WTC11 (cell line): ENCODE measurements around the gene IL1F10.

Experiments
- ATF1 ChIP-seq: sonication (generic); formaldehyde crosslinking; IDR thresholded peaks from 2 replicates; pipeline ENCODE4 v1.8.1; 2023; ENCODE audit warnings: mild to moderate bottlenecking, moderate library complexity, missing genetic modification reagents
- E2F5 ChIP-seq: sonication (generic); formaldehyde crosslinking; IDR thresholded peaks from 2 replicates; pipeline ENCODE4 v1.8.1; 2022; ENCODE audit warnings: mild to moderate bottlenecking, moderate library complexity, missing genetic modification reagents
- FOXK1 ChIP-seq: sonication (generic); formaldehyde crosslinking; IDR thresholded peaks from 2 replicates; pipeline ENCODE4 v1.8.0; 2022; ENCODE audit warnings: mild to moderate bottlenecking, moderate library complexity, missing genetic modification reagents
- TEAD4 ChIP-seq: sonication (generic); formaldehyde crosslinking; IDR thresholded peaks from 2 replicates; pipeline ENCODE4 v1.8.0; 2022; ENCODE audit warnings: mild to moderate bottlenecking, missing genetic modification reagents
- ZSCAN18 ChIP-seq: fragments of 250-450 bp; sonication (Bioruptor Pico); IDR thresholded peaks from 2 replicates; pipeline ENCODE4 v2.1.2; 2022; ENCODE audit warnings: mild to moderate bottlenecking, moderate library complexity
- TF ChIP-seq, protein P1 (sequence below): sonication (generic); formaldehyde crosslinking; IDR thresholded peaks from 2 replicates; pipeline ENCODE4 v1.8.1; 2023; ENCODE audit warnings: mild to moderate bottlenecking, missing genetic modification reagents, moderate library complexity
- TF ChIP-seq, protein P2 (sequence below): fragments of 200-600 bp; IDR thresholded peaks from 2 replicates; pipeline ENCODE4 v1.8.0; 2022; ENCODE audit warnings: antibody characterized with exemption
- TF ChIP-seq, protein P3 (sequence below): sonication (generic); formaldehyde crosslinking; IDR thresholded peaks from 2 replicates; pipeline ENCODE4 v1.8.1; 2023; ENCODE audit warnings: mild to moderate bottlenecking, missing genetic modification reagents, moderate library complexity
- TF ChIP-seq, protein P4 (sequence below): sonication (generic); formaldehyde crosslinking; conservative IDR thresholded peaks from 2 replicates; pipeline ENCODE4 v1.8.1; 2023; ENCODE audit warnings: mild to moderate bottlenecking, low read depth, missing genetic modification reagents, moderate library complexity

DNA sequence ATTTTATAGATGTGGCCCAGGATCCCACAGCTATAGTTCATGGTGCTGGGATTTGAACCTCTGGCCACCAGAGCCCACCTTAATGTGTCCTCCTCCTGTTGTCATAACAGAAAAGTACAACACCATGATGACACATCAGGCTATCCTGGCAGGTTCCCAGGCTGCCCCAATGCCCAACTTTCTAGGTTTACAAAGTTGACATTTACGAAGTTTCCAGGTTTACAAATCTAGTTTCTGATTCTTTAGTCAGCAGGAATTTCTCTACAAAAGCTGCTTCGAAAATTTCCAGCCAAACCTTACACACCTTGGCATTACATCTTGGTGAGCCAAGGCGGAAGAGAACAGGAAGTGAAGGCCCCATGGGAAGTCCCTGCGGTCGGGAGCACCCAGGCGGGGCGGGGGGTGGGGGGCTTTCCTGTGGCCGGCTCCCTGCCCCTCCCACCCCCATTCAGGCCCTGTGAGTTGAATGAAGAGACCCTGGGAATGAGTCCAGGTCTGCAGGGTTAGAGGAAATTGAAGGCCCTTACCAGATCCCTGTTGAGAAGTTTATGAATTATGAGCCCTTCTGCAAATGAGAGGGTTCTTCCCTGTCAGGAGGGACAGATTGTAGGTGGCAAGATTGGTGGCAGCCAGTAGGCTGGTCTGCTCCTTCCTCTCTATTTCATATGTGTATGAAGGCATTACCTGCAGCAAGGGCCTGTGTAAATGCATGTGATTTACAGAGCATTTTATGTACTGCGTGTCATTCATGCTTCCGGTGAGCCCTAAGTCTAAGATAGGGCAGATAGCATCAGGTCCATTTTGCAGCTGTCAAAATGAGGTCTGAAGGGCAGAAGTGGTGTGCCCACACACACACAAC is 48.6 kb downstream of the IL1F10 start:
- TF ChIP-seq ATF1 (no peak), FOXK1 (no peak), E2F5 (no peak), ZSCAN18 (no peak), TEAD4 (CRISPR knock-in tag) (no peak)
- TF ChIP-seq, protein P1, sequence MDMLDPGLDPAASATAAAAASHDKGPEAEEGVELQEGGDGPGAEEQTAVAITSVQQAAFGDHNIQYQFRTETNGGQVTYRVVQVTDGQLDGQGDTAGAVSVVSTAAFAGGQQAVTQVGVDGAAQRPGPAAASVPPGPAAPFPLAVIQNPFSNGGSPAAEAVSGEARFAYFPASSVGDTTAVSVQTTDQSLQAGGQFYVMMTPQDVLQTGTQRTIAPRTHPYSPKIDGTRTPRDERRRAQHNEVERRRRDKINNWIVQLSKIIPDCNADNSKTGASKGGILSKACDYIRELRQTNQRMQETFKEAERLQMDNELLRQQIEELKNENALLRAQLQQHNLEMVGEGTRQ (CRISPR knock-in tag) = no peak
- TF ChIP-seq, protein P2, sequence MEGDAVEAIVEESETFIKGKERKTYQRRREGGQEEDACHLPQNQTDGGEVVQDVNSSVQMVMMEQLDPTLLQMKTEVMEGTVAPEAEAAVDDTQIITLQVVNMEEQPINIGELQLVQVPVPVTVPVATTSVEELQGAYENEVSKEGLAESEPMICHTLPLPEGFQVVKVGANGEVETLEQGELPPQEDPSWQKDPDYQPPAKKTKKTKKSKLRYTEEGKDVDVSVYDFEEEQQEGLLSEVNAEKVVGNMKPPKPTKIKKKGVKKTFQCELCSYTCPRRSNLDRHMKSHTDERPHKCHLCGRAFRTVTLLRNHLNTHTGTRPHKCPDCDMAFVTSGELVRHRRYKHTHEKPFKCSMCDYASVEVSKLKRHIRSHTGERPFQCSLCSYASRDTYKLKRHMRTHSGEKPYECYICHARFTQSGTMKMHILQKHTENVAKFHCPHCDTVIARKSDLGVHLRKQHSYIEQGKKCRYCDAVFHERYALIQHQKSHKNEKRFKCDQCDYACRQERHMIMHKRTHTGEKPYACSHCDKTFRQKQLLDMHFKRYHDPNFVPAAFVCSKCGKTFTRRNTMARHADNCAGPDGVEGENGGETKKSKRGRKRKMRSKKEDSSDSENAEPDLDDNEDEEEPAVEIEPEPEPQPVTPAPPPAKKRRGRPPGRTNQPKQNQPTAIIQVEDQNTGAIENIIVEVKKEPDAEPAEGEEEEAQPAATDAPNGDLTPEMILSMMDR = no peak
- TF ChIP-seq, protein P3, sequence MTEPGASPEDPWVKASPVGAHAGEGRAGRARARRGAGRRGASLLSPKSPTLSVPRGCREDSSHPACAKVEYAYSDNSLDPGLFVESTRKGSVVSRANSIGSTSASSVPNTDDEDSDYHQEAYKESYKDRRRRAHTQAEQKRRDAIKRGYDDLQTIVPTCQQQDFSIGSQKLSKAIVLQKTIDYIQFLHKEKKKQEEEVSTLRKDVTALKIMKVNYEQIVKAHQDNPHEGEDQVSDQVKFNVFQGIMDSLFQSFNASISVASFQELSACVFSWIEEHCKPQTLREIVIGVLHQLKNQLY (CRISPR knock-in tag) = no peak
- TF ChIP-seq, protein P4, sequence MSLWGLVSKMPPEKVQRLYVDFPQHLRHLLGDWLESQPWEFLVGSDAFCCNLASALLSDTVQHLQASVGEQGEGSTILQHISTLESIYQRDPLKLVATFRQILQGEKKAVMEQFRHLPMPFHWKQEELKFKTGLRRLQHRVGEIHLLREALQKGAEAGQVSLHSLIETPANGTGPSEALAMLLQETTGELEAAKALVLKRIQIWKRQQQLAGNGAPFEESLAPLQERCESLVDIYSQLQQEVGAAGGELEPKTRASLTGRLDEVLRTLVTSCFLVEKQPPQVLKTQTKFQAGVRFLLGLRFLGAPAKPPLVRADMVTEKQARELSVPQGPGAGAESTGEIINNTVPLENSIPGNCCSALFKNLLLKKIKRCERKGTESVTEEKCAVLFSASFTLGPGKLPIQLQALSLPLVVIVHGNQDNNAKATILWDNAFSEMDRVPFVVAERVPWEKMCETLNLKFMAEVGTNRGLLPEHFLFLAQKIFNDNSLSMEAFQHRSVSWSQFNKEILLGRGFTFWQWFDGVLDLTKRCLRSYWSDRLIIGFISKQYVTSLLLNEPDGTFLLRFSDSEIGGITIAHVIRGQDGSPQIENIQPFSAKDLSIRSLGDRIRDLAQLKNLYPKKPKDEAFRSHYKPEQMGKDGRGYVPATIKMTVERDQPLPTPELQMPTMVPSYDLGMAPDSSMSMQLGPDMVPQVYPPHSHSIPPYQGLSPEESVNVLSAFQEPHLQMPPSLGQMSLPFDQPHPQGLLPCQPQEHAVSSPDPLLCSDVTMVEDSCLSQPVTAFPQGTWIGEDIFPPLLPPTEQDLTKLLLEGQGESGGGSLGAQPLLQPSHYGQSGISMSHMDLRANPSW (CRISPR knock-in tag) = no peak
